H9 (cell line): ENCODE data around the gene DBR1. TPM values are rescaled to one million over a fixed set of nuclear protein-coding genes. Genes with fewer than 3 reads are reported as not detected.

Source experiments
- DNase-seq: peaks from one replicate; pipeline ENCODE4 v3.0.0-alpha.2; 2017
- H2AFZ ChIP-seq: one replicate; pipeline ENCODE4 v1.6.1; 2013; ENCODE audit warnings: mild to moderate bottlenecking, low read length, control low read depth, moderate library complexity
- H2AK5ac ChIP-seq: 2 replicates; pipeline ENCODE4 v1.6.1; 2013; ENCODE audit warnings: low read length, control low read depth, mixed read lengths; ENCODE audit not compliant: insufficient read length
- H2BK120ac ChIP-seq: one replicate; pipeline ENCODE4 v1.6.1; 2013; ENCODE audit warnings: low read depth, mild to moderate bottlenecking, low read length, control low read depth, inconsistent platforms; ENCODE audit not compliant: poor library complexity, severe bottlenecking
- H2BK12ac ChIP-seq: 2 replicates; pipeline ENCODE4 v1.6.1; 2013; ENCODE audit warnings: low read length, control low read depth, mixed read lengths, low read depth; ENCODE audit not compliant: insufficient read length
- H2BK15ac ChIP-seq: 2 replicates; pipeline ENCODE4 v1.6.1; 2013; ENCODE audit warnings: low read depth, low read length, control low read depth
- H2BK20ac ChIP-seq: one replicate; pipeline ENCODE4 v1.6.1; 2013; ENCODE audit warnings: low read depth, mild to moderate bottlenecking, low read length, control low read depth, inconsistent platforms; ENCODE audit not compliant: poor library complexity, severe bottlenecking
- H2BK5ac ChIP-seq: 2 replicates; pipeline ENCODE4 v1.6.1; 2013; ENCODE audit warnings: low read length, control low read depth, mixed read lengths; ENCODE audit not compliant: insufficient read length
- H3K14ac ChIP-seq: 2 replicates; pipeline ENCODE4 v1.6.1; 2013; ENCODE audit warnings: low read length, control low read depth; ENCODE audit not compliant: insufficient read depth
- H3K18ac ChIP-seq: 2 replicates; pipeline ENCODE4 v1.6.1; 2013; ENCODE audit warnings: low read depth, mild to moderate bottlenecking, mixed read lengths, low read length, control low read depth; ENCODE audit not compliant: insufficient read length
- H3K23ac ChIP-seq: 2 replicates; pipeline ENCODE4 v1.6.1; 2013; ENCODE audit warnings: low read length, control low read depth, mixed read lengths, low read depth; ENCODE audit not compliant: insufficient read length
- H3K23me2 ChIP-seq: 2 replicates; pipeline ENCODE4 v1.6.1; 2013; ENCODE audit warnings: low read depth, mild to moderate bottlenecking, mixed read lengths, low read length, control low read depth; ENCODE audit not compliant: insufficient read length, poor library complexity, severe bottlenecking
- H3K27ac ChIP-seq: 2 replicates; pipeline ENCODE4 v1.5.1; 2013; ENCODE audit warnings: low read length, control low read depth, mixed read lengths, low read depth; ENCODE audit not compliant: insufficient read length
- H3K27me3 ChIP-seq: 2 replicates; pipeline ENCODE4 v1.6.1; 2013; ENCODE audit warnings: low read length, control low read depth, inconsistent platforms; ENCODE audit not compliant: insufficient read depth
- H3K4ac ChIP-seq: 2 replicates; pipeline ENCODE4 v1.6.1; 2013; ENCODE audit warnings: low read depth, mild to moderate bottlenecking, control low read depth, inconsistent platforms, low read length, moderate library complexity
- H3K4me1 ChIP-seq: 2 replicates; pipeline ENCODE4 v1.6.1; 2013; ENCODE audit warnings: low read length, control low read depth, inconsistent platforms; ENCODE audit not compliant: insufficient read depth
- H3K4me2 ChIP-seq: 2 replicates; pipeline ENCODE4 v1.6.1; 2013; ENCODE audit warnings: low read length, control low read depth, mixed read lengths; ENCODE audit not compliant: insufficient read length, insufficient read depth
- H3K56ac ChIP-seq: 2 replicates; pipeline ENCODE4 v1.6.1; 2013; ENCODE audit warnings: low read depth, mild to moderate bottlenecking, mixed read lengths, low read length, control low read depth; ENCODE audit not compliant: insufficient read length
- H3K79me1 ChIP-seq: 2 replicates; pipeline ENCODE4 v1.6.1; 2013; ENCODE audit warnings: low read depth, mild to moderate bottlenecking, moderate library complexity, low read length, control low read depth, inconsistent platforms; ENCODE audit not compliant: insufficient read depth, poor library complexity, severe bottlenecking
- H3K79me2 ChIP-seq: 2 replicates; pipeline ENCODE4 v1.6.1; 2013; ENCODE audit warnings: low read length, control low read depth, inconsistent platforms; ENCODE audit not compliant: insufficient read depth
- H3K9ac ChIP-seq: 2 replicates; pipeline ENCODE4 v1.6.1; 2013; ENCODE audit warnings: low read length, control low read depth, mixed read lengths; ENCODE audit not compliant: insufficient read length; ENCODE audit errors: extremely low read depth
- H3K9me3 ChIP-seq: one replicate; pipeline ENCODE4 v1.6.1; 2013; ENCODE audit warnings: low read depth, low read length, inconsistent platforms; ENCODE audit not compliant: control insufficient read depth
- H3T11ph ChIP-seq: one replicate; pipeline ENCODE4 v1.6.1; 2013; ENCODE audit warnings: mild to moderate bottlenecking, low read length, control low read depth, inconsistent platforms
- H4K20me1 ChIP-seq: one replicate; pipeline ENCODE4 v1.6.1; 2013; ENCODE audit not compliant: control insufficient read depth, insufficient read length, insufficient read depth
- H4K5ac ChIP-seq: 2 replicates; pipeline ENCODE4 v1.6.1; 2013; ENCODE audit warnings: low read depth, mild to moderate bottlenecking, mixed read lengths, low read length, control low read depth; ENCODE audit not compliant: insufficient read length
- H4K8ac ChIP-seq: replicated peaks from 2 replicates; pipeline ENCODE4 v1.6.1; 2013; ENCODE audit warnings: low read length, control low read depth, mixed read lengths, low read depth; ENCODE audit not compliant: insufficient read length
- H4K91ac ChIP-seq: 2 replicates; pipeline ENCODE4 v1.6.1; 2013; ENCODE audit warnings: low read depth, mild to moderate bottlenecking, moderate library complexity, mixed read lengths, low read length, control low read depth; ENCODE audit not compliant: insufficient read length
- H3K27ac Mint-ChIP-seq, 3 experiments: 2 replicates in 2 of 3; 3 replicates in 1 of 3; pipeline ENCODE4 v1.8.0; 2020 to 2021; ENCODE audit warnings: mixed read lengths in 3 of 3, mild to moderate bottlenecking in 1 of 3, moderate library complexity in 1 of 3
- H3K27me3 Mint-ChIP-seq: 2 replicates; pipeline ENCODE4 v1.8.0; 2021; ENCODE audit warnings: low read depth, mild to moderate bottlenecking, moderate library complexity, mixed read lengths
- H3K36me3 Mint-ChIP-seq, 3 experiments: 2 replicates in 2 of 3; 3 replicates in 1 of 3; pipeline ENCODE4 v1.8.0; 2020 to 2021; ENCODE audit warnings: low read depth in 3 of 3, mixed read lengths in 3 of 3; ENCODE audit not compliant: insufficient read depth in 1 of 3
- H3K4me1 Mint-ChIP-seq, 2 experiments: 2 replicates each; pipeline ENCODE4 v1.8.0; 2020; ENCODE audit warnings: mixed read lengths in 2 of 2
- H3K4me3 Mint-ChIP-seq, 2 experiments: 2 replicates in 1 of 2; 3 replicates in 1 of 2; pipeline ENCODE4 v1.8.0; 2020 to 2021; ENCODE audit warnings: mild to moderate bottlenecking in 2 of 2, mixed read lengths in 2 of 2, moderate library complexity in 1 of 2
- H3K9me3 Mint-ChIP-seq, 2 experiments: 2 replicates in 1 of 2; 3 replicates in 1 of 2; pipeline ENCODE4 v1.8.0; 2020; ENCODE audit warnings: mild to moderate bottlenecking in 2 of 2, mixed read lengths in 2 of 2, moderate library complexity in 1 of 2
- CTCF ChIP-seq: fragments of 200-600 bp; sonication (generic); conservative IDR thresholded peaks from 3 replicates; pipeline ENCODE4 v1.8.0; 2021; ENCODE audit warnings: antibody characterized with exemption, mild to moderate bottlenecking
- WGBS: extraction: QIAGEN DNeasy Blood & Tissue Kit; methylation state at CpG from one replicate; pipeline ENCODE4 v1.1.7; 2013; ENCODE audit warnings: missing lambda C conversion rate, low lambda C conversion rate, mixed read lengths; ENCODE audit not compliant: insufficient read length; ENCODE audit errors: extremely low coverage; 5-methylcytosine and 5-hydroxymethylcytosine counted together
- total RNA-seq: library from RNA; stranded (reverse); gene quantifications from 2 replicates; pipeline ENCODE4 v1.2.1, GENCODE V29; 2021

Gene DBR1
- total RNA-seq, 1 experiment from 2014 or later: 21.6 TPM

- Mint-ChIP-seq H3K9me3 (no peaks in the 10 kb centered on the region; a peak in 1 of 5 replicates), H3K4me3 (no peak overlapping the region), H3K27me3 (peaks cover 3% of the 10 kb centered on the region; the same call in 1 of the 2 replicates), H3K4me1 (peaks cover 2% of the 10 kb centered on the region in 2 experiments; a peak in 3 of 4 replicates), H3K27ac (no peak overlapping the region), H3K36me3 (no peaks in the 10 kb centered on the region)
- H2AK5ac ChIP-seq: no peak overlapping the region
- H3K4me1 ChIP-seq: no peaks in the 10 kb centered on the region
- no peak overlapping the region for H3K14ac ChIP-seq
- no CpG with 5 or more reads among the region's 2 CpGs for WGBS
- no peak overlapping the region for H2AFZ ChIP-seq
- H3K27me3 ChIP-seq: no peaks in the 10 kb centered on the region
- no peak overlapping the region for H4K8ac ChIP-seq
- no peak overlapping the region for H3K4ac ChIP-seq
- no peak overlapping the region for H3K27ac ChIP-seq
- no peaks in the 10 kb centered on the region for H3K9me3 ChIP-seq
- H3K23ac ChIP-seq: no peak overlapping the region
- no peak overlapping the region for H2BK5ac ChIP-seq
- no peak overlapping the region for H4K5ac ChIP-seq
- H4K91ac ChIP-seq: no peak overlapping the region
- TF ChIP-seq CTCF: no peak
- H3T11ph ChIP-seq: no peak overlapping the region
- H3K9ac ChIP-seq: no peak overlapping the region
- H2BK20ac ChIP-seq: no peak overlapping the region
- no peak overlapping the region for H2BK15ac ChIP-seq
- H3K79me1 ChIP-seq: no peaks in the 10 kb centered on the region
- no peaks in the 10 kb centered on the region for H4K20me1 ChIP-seq
- H3K56ac ChIP-seq: no peak overlapping the region
- no peaks in the 10 kb centered on the region for H3K79me2 ChIP-seq
- H3K18ac ChIP-seq: no peak overlapping the region
- no peak overlapping the region for H3K4me2 ChIP-seq
- H2BK120ac ChIP-seq: no peak overlapping the region
- H3K23me2 ChIP-seq: no peaks in the 10 kb centered on the region
- DNase-seq: no peak
- no peak overlapping the region for H2BK12ac ChIP-seq
Observed at GRCh38 chr3:138135833-138136194, 38.9 kb downstream of the DBR1 start.
